ENCODE measurements around the gene ZNF69.
A peak's percentile ranks its signal among the peaks of the same experiment; 100 is the strongest.
"Not testable (repeated sequence)": the region's sequence is repeated elsewhere in the genome, so short reads cannot be mapped to it uniquely, and the experiment has no call there.

ZNF69 gene

GRCh38 chr19:11887611-11888531 is at the start of gene ZNF69:
Gene ZNF69, plus strand, starts transcription at chr19:11887782. Its CDS starts 142 bp downstream, at chr19:11887924.
- peak; percentile 12 for DNase-seq

DNA sequence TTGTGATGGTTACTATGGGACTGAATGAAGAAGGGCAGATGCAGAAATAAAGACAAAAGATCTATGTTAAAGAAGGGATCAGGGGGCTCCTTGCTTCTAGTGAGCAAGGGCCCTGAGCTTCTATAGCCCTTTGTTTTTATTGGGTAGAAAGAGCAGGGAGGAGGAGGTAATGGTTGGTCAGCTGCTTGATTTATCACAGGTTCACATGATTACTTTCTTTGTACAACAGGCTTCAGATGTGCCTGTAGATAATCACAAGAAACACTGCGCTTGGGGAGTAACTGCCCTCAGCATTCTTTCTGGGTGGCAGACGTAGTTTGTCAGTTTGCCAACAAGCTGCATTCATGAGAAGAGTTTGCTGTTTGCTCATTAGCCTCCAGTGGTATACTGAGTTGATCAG is 43.9 kb upstream of the ZNF69 start:
- no peak for DNase-seq

GRCh38 chr19:11847615-11848014 is 40.0 kb upstream of the ZNF69 start:
- DNase-seq, result not testable (repeated sequence)

DNA sequence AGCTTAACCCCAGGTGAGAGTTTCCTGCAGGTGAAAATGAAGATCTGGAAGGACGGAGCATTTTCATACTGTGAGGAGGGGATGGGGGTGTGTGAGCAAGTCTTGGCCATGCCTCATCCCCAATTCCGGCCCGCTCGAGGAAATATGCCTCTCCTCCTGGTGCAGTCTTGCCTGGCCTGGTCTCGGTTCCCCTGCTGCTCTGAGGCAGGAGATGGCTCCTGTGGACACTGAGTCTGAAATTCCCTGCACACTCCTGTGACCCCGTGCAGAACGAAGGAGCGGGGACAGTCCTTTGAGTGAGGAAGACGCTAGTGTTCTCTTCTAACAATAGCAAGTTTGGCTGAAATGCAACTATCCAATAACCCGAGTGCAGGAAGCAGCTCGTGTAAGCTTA is 39.4 kb upstream of the ZNF69 start:
- no peak for DNase-seq

DNA sequence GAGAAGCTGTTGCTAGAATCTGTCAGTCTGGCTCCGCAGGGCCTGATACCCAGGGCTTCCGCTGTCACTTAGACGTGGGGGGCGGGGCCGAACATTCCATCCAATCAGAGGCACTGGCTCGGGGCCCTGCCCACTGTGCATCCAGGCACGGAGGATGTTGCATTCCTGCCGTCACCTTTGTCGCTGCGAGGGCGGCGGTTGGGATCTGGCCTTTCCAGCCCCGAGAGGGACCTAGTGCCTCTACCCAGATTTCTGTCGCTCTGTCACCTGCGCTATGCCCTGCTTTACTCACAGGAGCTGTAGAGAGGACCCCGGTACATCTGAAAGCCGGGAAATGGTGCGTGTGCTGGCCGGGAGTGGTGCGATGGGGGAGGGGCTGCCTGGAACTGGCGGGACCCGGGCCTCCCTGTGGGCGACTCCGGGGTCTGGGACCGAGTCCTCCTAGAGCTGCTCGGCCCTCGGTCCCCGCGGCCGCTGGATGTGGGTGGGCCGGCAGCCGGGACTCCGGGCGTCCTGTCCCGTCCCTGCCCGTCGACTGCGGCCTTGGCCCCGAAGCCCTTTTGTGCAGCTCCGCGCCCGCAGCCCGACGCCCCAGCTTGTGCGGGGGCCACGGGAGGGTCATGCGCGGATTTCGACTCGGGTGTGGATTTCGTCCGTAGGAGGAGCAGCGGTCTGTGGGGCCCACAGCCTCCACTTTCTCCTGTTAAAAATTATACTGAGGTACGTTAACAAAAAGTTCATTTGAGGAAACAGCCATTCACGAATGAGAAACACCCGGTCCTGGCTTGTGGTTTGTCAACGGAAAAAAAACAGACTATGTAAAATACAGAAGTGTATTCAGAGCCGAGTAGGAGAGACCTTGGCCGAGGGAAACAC is 38.8 kb upstream of the ZNF69 start, which contains the start of gene ZNF439:
Gene ZNF439 (plus strand): TSS at position 133 of the 876 bp plus-strand sequence. CDS start 142 bp downstream, at position 275.
- peak; percentile 92 for DNase-seq

GRCh38 chr19:11850289-11850688 is 37.3 kb upstream of the ZNF69 start:
- not testable (repeated sequence) for DNase-seq

DNA sequence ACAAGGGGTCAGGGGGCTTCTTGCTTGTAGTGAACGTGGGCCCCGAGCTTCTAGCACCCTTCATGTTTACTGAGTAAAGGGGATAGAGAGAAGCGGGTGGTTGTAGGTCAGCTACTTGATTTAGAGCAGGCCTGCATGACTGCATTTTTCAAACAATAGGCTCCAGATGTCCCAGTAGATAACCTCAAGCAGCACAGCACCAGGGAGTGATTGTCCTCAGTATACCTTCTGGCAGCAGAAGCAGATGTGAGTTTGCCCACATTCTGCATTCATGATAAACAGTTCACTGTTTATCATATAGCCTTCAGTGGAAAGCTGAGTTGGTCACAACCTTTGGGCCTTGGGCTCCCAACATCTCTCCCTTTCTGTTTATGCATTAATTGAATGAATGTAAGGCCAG is 34.2 kb upstream of the ZNF69 start:
- no peak for DNase-seq

GRCh38 chr19:11856596-11857250 is 30.9 kb upstream of the ZNF69 start:
- no peak for DNase-seq

GRCh38 chr19:11860721-11861120 is 26.9 kb upstream of the ZNF69 start:
- DNase-seq, result no peak

GRCh38 chr19:11861301-11861700 is 26.3 kb upstream of the ZNF69 start:
- no peak for DNase-seq

- not testable (repeated sequence) for DNase-seq
Observed at GRCh38 chr19:11867766-11868165, 19.8 kb upstream of the ZNF69 start.

- no peak for DNase-seq
Observed at GRCh38 chr19:11868188-11868587, 19.4 kb upstream of the ZNF69 start.

DNA sequence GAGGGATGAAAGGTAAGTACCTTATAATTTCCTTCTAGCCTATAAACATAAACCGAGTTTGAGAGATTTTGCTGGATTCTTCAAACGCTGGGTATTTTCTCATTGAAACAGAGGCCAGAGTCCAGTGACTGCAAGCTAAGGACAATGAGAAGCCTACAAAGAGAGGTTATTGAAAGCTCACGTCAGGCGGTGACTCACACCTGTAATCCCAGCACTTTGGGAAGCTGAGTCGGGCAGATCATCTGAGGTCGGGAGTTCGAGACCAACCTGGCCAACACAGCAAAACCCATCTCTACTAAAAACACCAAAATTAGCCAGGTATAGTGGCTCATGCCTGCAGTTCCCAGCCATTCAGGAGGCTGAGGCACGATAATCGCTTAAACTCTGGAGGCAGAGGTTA is 15.0 kb upstream of the ZNF69 start:
- no peak for DNase-seq

DNA sequence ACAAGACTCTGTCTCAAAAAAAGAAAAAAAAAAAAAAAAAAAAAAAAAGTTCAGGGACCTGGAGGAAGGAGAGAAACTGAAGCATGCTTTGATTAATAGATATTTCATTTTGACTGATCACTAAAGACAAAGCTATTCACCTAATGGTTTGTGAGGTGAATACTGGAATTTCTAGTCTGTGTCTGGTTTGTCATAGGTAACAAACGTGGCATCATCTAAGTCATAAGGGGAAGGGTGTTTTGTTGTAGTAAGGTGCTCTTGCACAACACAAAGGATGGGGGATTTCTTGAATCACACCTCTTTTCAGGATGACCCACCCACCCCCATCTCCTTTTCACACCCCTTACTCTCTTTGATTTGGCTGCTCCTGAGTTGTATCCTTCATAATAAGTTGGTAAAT is 13.8 kb upstream of the ZNF69 start:
- no peak for DNase-seq

DNA sequence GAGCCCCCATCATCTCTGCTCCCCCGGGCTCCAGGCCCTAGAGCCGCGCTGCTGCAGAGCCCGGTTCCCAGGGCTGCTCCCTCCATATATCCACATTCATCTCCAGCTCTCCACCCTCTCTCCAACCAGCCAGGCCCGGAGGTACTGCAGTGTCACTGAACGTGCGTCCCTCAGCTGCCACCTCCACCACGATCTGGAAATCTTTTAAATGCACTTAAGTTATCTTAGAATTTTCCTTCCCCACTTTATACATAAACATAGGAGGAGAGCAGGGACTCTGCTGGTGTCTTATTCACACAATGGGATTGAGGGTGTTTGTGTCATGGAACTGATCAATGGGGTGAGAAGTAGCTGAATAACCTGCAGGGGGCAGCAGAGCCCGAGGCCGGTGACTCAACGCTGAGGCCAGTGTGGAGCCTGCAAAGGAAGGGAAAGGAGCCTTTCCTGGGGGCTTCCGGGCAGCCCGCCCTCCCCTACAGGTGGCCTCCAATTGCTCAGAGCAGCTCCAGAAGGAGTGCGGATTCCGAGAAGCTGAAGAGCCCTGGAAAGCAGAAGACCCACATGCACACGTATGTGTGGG is 7.8 kb upstream of the ZNF69 start:
- not testable (repeated sequence) for DNase-seq

DNA sequence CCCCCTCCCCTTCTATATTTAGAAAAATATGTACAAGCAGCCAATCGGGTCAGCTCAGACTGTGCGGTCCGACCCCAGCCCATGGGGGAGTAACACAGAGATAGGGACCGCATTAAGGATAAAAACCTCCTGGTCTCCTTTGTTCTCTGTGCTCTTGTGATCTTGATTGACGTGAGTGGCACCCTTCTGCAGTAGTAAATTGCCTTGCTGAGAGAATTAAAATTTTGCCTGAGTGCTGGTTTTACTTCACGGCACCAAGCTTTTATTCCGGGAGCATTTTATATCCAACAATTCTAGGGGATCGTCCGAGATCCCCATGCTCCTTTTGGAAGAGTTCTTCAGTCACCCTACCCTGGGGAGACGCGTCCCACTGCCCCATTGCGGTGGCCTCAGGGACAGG is 7.0 kb upstream of the ZNF69 start:
- no peak for DNase-seq

- peak; percentile 50 for DNase-seq
Observed at GRCh38 chr19:11881151-11881800, 6.3 kb upstream of the ZNF69 start.

DNA sequence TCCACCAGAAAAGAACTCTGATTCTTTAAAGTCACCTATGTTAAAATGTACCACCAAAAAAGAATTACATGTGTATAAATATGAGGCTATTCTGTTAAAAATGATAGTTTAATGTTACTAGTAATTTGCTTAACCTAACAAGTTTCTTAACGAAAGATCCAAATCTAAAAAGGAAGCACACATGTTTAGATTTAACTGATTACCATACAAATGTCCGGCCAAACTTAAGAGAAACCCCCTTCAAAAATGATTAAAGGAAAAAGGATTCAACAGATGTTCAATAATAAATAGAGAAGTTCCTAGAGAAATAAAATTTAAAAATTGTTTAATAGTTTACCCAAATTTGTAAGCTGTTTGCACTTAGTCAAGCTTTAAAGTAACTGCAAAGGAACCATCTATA is 5.0 kb upstream of the ZNF69 start:
- DNase-seq, result no peak

DNA sequence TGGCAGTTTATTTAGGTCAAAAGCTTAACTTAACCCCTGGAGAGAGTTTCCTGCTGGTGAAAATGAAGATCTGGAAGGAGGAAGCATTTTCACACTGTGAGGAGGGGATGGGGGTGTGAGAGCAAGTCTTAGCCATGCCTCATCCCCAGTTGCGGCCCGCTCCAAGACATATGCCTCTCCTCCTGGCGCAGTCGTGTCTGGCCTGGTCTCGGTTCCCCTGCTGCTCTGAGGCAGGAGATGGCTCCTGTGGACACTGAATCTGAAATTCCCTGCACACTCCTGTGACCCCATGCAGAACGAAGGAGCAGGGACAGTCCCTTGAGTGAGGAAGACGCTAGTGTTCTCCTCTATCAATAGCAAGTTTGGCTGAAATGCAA is 360 bp upstream of the ZNF69 start:
- no peak for DNase-seq

DNA sequence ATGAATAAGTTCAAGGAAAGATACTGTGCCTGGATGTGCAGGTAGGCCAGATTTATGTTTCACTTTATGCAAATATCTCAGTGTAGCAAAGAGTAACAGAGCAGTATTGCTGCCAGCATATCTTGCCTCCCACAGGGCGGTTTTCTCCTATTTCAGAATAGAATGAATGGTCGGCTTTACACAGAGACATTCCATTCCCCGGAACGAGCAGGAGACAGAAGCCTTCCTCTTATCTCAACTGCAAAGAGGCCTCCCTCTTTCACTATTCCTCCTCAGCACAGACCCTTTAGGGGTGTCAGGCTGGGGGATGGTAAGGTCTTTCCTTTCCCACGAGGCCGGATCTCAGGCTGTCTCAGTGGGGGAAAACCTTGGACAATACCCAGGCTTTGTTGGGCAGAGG is 2.3 kb downstream of the ZNF69 start:
- not testable (repeated sequence) for DNase-seq

DNA sequence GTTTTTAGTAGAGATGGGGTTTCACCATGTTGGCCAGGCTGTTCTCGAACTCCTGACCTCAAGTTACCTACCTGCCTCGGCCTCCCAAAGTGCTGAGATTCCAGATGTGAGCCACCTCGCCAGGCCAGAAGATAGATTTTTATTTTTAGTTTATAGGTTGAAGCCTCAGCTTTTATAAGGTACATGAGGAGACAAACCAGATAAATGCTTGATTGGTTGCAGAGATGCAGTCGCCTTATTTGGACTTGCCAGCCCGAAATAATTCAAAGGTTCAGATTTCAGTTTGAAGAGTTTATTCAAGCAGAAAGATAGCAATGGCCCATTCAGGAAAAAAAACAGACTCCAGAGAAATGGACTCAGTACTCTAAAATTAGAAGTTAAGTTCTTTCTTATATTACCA is 3.1 kb downstream of the ZNF69 start:
- DNase-seq, result no peak

DNA sequence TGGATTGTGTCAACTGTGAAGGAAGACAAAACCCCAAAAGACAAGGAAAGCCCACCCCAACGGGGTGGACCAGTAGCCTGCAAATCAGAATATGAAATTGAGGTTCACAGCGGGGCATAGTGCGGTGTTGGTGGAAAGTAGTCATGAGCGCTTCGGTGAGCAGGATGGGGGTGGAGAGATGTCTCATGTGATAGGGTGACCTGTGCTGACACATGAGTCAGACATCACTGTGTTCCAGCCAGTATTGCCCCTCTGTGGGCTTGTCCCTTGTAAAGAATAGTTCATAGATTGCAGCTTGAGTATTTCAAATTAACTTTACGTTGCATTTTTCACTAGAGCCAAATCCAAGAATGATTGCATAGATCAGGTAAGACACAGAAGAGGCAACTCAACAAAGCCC is 7.3 kb downstream of the ZNF69 start:
- DNase-seq, result no peak

Measured in NCI-H1105 (cell line).